Panc1 (cell line): ENCODE measurements around the gene SMIM22.

ENCODE experiments used
- POLR2AphosphoS5 ChIP-seq: IDR thresholded peaks from 2 replicates; pipeline ENCODE4 v1.6.1; 2012; ENCODE audit warnings: mild to moderate bottlenecking, low read depth, low read length, moderate library complexity
- SIN3A ChIP-seq: IDR thresholded peaks from 2 replicates; pipeline ENCODE4 v1.6.1; 2012; ENCODE audit warnings: low read depth, mild to moderate bottlenecking, low read length, moderate library complexity, borderline replicate concordance; ENCODE audit not compliant: insufficient read depth
- TF ChIP-seq, protein P1 (sequence below): fragments of 450-650 bp; IDR thresholded peaks from 2 replicates; pipeline ENCODE4 v1.5.1; 2017; ENCODE audit warnings: mild to moderate bottlenecking

GRCh38 chr16:4788489-4788889, 6.7 kb upstream of the SMIM22 start:
- TF ChIP-seq, protein P1, sequence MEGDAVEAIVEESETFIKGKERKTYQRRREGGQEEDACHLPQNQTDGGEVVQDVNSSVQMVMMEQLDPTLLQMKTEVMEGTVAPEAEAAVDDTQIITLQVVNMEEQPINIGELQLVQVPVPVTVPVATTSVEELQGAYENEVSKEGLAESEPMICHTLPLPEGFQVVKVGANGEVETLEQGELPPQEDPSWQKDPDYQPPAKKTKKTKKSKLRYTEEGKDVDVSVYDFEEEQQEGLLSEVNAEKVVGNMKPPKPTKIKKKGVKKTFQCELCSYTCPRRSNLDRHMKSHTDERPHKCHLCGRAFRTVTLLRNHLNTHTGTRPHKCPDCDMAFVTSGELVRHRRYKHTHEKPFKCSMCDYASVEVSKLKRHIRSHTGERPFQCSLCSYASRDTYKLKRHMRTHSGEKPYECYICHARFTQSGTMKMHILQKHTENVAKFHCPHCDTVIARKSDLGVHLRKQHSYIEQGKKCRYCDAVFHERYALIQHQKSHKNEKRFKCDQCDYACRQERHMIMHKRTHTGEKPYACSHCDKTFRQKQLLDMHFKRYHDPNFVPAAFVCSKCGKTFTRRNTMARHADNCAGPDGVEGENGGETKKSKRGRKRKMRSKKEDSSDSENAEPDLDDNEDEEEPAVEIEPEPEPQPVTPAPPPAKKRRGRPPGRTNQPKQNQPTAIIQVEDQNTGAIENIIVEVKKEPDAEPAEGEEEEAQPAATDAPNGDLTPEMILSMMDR = no peak
- TF ChIP-seq POLR2AphosphoS5 (no peak), SIN3A (no peak)
